Esophagus muscularis mucosa (tissue), 4 donors: ENCODE data around the gene GOSR1.

Experiments
- EP300 ChIP-seq: sonication (generic); formaldehyde crosslinking; IDR thresholded peaks from one replicate; pipeline ENCODE4 v1.6.1; 2017; ENCODE audit warnings: antibody characterized with exemption
- POLR2A ChIP-seq: fragments of 450-650 bp; IDR thresholded peaks from one replicate; pipeline ENCODE4 v1.6.1; 2017; ENCODE audit warnings: antibody characterized with exemption, moderate library complexity, mild to moderate bottlenecking, low read depth
- POLR2AphosphoS5 ChIP-seq, 2 donors: sonication (generic); formaldehyde crosslinking; IDR thresholded peaks; one replicate each; pipeline ENCODE4 v1.6.1; 2017; ENCODE audit warnings: antibody characterized with exemption in 2 of 2
- TF ChIP-seq, protein P1 (sequence below), 3 experiments: fragments of 200-600 bp in 2 of 3; fragments of 450-650 bp in 1 of 3; sonication (generic) in 2 of 3; IDR thresholded peaks; one replicate each; pipeline ENCODE4 v1.5.1; 2017 to 2019; ENCODE audit warnings: antibody characterized with exemption in 3 of 3, mild to moderate bottlenecking in 2 of 3, moderate library complexity in 1 of 3

DNA sequence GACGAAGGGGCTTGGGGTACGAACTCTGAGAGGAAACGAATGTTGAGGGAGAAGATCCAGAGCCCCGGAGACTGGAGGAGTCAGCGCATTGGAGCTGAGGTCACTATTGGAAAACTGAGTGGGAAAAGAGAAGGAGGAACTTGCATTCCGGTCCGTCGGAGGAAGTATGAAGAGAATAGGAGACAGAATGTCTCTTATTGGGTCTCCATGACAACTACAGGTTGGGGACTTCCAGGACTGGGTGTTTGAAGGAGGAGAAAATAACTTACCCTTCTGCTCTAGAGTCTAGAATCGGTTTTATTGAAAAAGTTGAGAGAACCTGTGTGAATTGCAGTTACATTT is 537 bp downstream of the GOSR1 start:
- TF ChIP-seq POLR2A (no peak), POLR2AphosphoS5 (IDR thresholded peaks at IDR 0.05) (no peak), EP300 (no peak)
- TF ChIP-seq, protein P1, sequence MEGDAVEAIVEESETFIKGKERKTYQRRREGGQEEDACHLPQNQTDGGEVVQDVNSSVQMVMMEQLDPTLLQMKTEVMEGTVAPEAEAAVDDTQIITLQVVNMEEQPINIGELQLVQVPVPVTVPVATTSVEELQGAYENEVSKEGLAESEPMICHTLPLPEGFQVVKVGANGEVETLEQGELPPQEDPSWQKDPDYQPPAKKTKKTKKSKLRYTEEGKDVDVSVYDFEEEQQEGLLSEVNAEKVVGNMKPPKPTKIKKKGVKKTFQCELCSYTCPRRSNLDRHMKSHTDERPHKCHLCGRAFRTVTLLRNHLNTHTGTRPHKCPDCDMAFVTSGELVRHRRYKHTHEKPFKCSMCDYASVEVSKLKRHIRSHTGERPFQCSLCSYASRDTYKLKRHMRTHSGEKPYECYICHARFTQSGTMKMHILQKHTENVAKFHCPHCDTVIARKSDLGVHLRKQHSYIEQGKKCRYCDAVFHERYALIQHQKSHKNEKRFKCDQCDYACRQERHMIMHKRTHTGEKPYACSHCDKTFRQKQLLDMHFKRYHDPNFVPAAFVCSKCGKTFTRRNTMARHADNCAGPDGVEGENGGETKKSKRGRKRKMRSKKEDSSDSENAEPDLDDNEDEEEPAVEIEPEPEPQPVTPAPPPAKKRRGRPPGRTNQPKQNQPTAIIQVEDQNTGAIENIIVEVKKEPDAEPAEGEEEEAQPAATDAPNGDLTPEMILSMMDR (IDR thresholded peaks at IDR 0.05), result no peak
